GM12878 (cell line): Measurements from ENCODE around the gene PPT2. TPM values are rescaled to one million over a fixed set of nuclear protein-coding genes. Genes with fewer than 3 reads are reported as not detected.

Experiments
- ATAC-seq: fragments of 200-7000 bp; cut with Tn5 transposase; 3 replicates; pipeline ENCODE4 v1.9.1; 2020; ENCODE audit warnings: mild to moderate bottlenecking, moderate library complexity
- BruUV-seq: library from RNA; stranded (reverse); fragments of 400-500 nt; replicated peaks from 2 replicates; lab custom pipeline; 2021; lab: Mats Ljungman, UMichigan
- CTCF ChIA-PET: fragments of 300-600 bp; sonication (Branson Sonifier 250); formaldehyde crosslinking; extraction: SDS; loops from one replicate; lab custom pipeline; 2021; ENCODE audit warnings: inconsistent platforms; lab: Yijun Ruan, JAX
- POLR2A ChIA-PET: fragments of 350-600 bp; formaldehyde crosslinking; extraction: SDS; loops from one replicate; lab custom pipeline; 2021; ENCODE audit warnings: inconsistent platforms; lab: Charles Lee
- RAD21 ChIA-PET: fragments of 300-600 bp; sonication (Branson Sonifier 250); formaldehyde crosslinking; loops from one replicate; lab custom pipeline; 2023; ENCODE audit warnings: antibody characterized with exemption; ENCODE audit not compliant: unreplicated experiment; lab: Charles Lee
- SMC1A ChIA-PET: fragments of 300-600 bp; sonication (Branson Sonifier 250); formaldehyde crosslinking; loops from one replicate; lab custom pipeline; 2023; ENCODE audit not compliant: unreplicated experiment, uncharacterized antibody; lab: Charles Lee
- DNase-seq: peaks from one replicate; pipeline ENCODE4 v3.0.0-alpha.2; 2011; ENCODE audit warnings: low read depth, low spot score
- FAIRE-seq: peaks from 3 replicates; lab custom pipeline; 2011; peaks lifted over from hg19 to GRCh38; lab: Jason Lieb, UNC
- H2AFZ ChIP-seq: 2 replicates; pipeline ENCODE4 v1.6.0; 2011; ENCODE audit warnings: low read depth, low read length, control low read depth; ENCODE audit not compliant: control insufficient read depth
- H3K27ac ChIP-seq: 2 replicates; pipeline ENCODE4 v1.5.1; 2011; ENCODE audit warnings: control low read depth; ENCODE audit not compliant: control insufficient read depth, insufficient read depth
- H3K27me3 ChIP-seq, 2 experiments: replicated peaks in 1 of 2; 2 replicates each; pipeline versions ENCODE4 v1.6.0 to v1.6.1; 2011; ENCODE audit warnings: low read length in 1 of 2; ENCODE audit not compliant: control insufficient read depth in 2 of 2, insufficient read depth in 2 of 2
- H3K36me3 ChIP-seq, 2 experiments: 2 replicates each; pipeline ENCODE4 v1.5.1; 2011; ENCODE audit warnings: low read length in 1 of 2; ENCODE audit not compliant: control insufficient read depth in 2 of 2, insufficient read depth in 2 of 2
- H3K4me1 ChIP-seq: 2 replicates; pipeline ENCODE4 v1.6.1; 2011; ENCODE audit warnings: mild to moderate bottlenecking, low read length, moderate library complexity, mixed read lengths; ENCODE audit not compliant: control insufficient read depth, insufficient read depth
- H3K4me2 ChIP-seq: 2 replicates; pipeline ENCODE4 v1.6.0; 2011; ENCODE audit warnings: control low read depth; ENCODE audit not compliant: control insufficient read depth, insufficient read depth
- H3K4me3 ChIP-seq: fragments of 200-600 bp; sonication (generic); 2 replicates; pipeline ENCODE4 v1.5.1; 2016
- H3K79me2 ChIP-seq: 2 replicates; pipeline ENCODE4 v1.6.0; 2011; ENCODE audit warnings: low read length; ENCODE audit not compliant: control insufficient read depth, insufficient read depth
- H3K9ac ChIP-seq: 2 replicates; pipeline ENCODE4 v1.8.0; 2011; ENCODE audit warnings: low read length, control low read depth, mixed read lengths; ENCODE audit not compliant: control insufficient read depth, insufficient read depth
- H3K9me3 ChIP-seq: replicated peaks from 3 replicates; pipeline ENCODE4 v1.5.1; 2011; ENCODE audit warnings: mild to moderate bottlenecking, low read length; ENCODE audit not compliant: control insufficient read depth, insufficient read depth
- H4K20me1 ChIP-seq: 2 replicates; pipeline ENCODE4 v1.6.0; 2011; ENCODE audit not compliant: control insufficient read depth, insufficient read depth
- CEBPZ ChIP-seq: fragments of 150-350 bp; IDR thresholded peaks from 2 replicates; pipeline ENCODE4 v1.6.1; 2016; ENCODE audit warnings: low read depth, low read length
- IRF3 ChIP-seq: fragments of 450-650 bp; IDR thresholded peaks from 2 replicates; pipeline ENCODE4 v1.6.1; 2014; ENCODE audit warnings: mild to moderate bottlenecking
- SP1 ChIP-seq: IDR thresholded peaks from one replicate; pipeline ENCODE4 v1.6.1; 2011; ENCODE audit warnings: low read depth, low read length
- WGBS: methylation state at CpG from one replicate; pipeline ENCODE4 v1.1.6; 2016; ENCODE audit warnings: low lambda C conversion rate; ENCODE audit not compliant: insufficient replicate concordance, insufficient coverage; ENCODE audit errors: missing lambda C conversion rate; 5-methylcytosine and 5-hydroxymethylcytosine counted together
- in situ Hi-C: fragments of 300-500 bp; cut with MboI; formaldehyde crosslinking; loops from 9 replicates; pipeline ENCODE4 v1.14.3; 2018; ENCODE audit warnings: mixed read lengths
- intact Hi-C: fragments of 100-400 bp; cut with micrococcal nuclease; formaldehyde crosslinking; loops from one replicate; pipeline ENCODE4 v1.14.2; 2022; ENCODE audit not compliant: unreplicated experiment
- polyA plus RNA-seq, 11 experiments: library from polyadenylated mRNA; depleted of rRNA in 4 of 11; unstranded in 6 of 11; stranded (reverse) in 5 of 11; fragments of >200 nt; fragmentation: Nextera tagmentation in 4 of 11; fragmentation: Illumina TruSeq in 1 of 11; extraction: Ambion mirVana in 4 of 11; extraction: Trizol in 1 of 11; gene quantifications; 1 replicate in 1 of 11; 2 replicates in 10 of 11; pipeline versions ENCODE4 v1.2.1 to v1.2.3, GENCODE V29; 2011 to 2016; ENCODE audit warnings: inconsistent platforms in 2 of 11, missing spikeins in 2 of 11, low read depth in 1 of 11
- total RNA-seq, 4 experiments: library from RNA; depleted of rRNA in 3 of 4; stranded (reverse); fragments of >200 nt in 3 of 4; fragmentation: Illumina TruSeq in 1 of 4; extraction: Trizol in 1 of 4; gene quantifications; 2 replicates each; pipeline versions ENCODE4 v1.2.1 to v1.2.3, GENCODE V29; 2013 to 2021

Gene PPT2
- total and polyA plus RNA-seq, 10 of the 15 experiments (the other 5 are each of a cell fraction or from before 2014, with no cell fraction given), result 1.3 to 25.5 (median 5.5) TPM

GRCh38 chr6:32113386-32114352 is 40.3 kb upstream of the PPT2 start:
- Histone ChIP-seq H3K79me2 (no peaks in the 10 kb centered on the region), H3K4me1 (no peaks in the 10 kb centered on the region), H3K36me3 (peaks cover 7 to 17% of the 10 kb centered on the region in 2 experiments), H3K27ac (no peak overlapping the region), H3K9me3 (no peaks in the 10 kb centered on the region), H4K20me1 (no peaks in the 10 kb centered on the region), H3K27me3 (no peaks in the 10 kb centered on the region; a peak in 1 of 4 replicates), H2AFZ (no peak overlapping the region), H3K4me2 (no peak overlapping the region), H3K4me3 (no peak overlapping the region), H3K9ac (no peak overlapping the region)
- no peak for ATAC-seq
- in situ Hi-C loops, result no loop called here
- FAIRE-seq, result no peak
- BruUV-seq, result no TSS peak
- SMC1A ChIA-PET, result no interaction called here
- no peak for DNase-seq
- RAD21 ChIA-PET, result interaction anchor here (1.0 kb wide), 1 partner anchor 14 kb away, joined by 3 read pairs; no protein-coding TSS in a partner anchor
- 96% methylated on average over 9 of the region's 9 CpGs for WGBS
- POLR2A ChIA-PET, result interaction anchor here (0.5 kb wide), 1 partner anchor 377 kb away, joined by 3 read pairs; no protein-coding TSS in a partner anchor
- intact Hi-C loops, result loop anchor here (10.0 kb wide), 1 partner anchor 671 kb away; no protein-coding TSS in a partner anchor
- CTCF ChIA-PET, result interaction anchor here (1.2 kb wide), 1 partner anchor 66 kb away, joined by 3 read pairs; no protein-coding TSS in a partner anchor
- TF ChIP-seq SP1 (no peak), IRF3 (no peak), CEBPZ (no peak)
